ENCODE measurements around the gene SLC27A2.

The SLC27A2 gene

DNA sequence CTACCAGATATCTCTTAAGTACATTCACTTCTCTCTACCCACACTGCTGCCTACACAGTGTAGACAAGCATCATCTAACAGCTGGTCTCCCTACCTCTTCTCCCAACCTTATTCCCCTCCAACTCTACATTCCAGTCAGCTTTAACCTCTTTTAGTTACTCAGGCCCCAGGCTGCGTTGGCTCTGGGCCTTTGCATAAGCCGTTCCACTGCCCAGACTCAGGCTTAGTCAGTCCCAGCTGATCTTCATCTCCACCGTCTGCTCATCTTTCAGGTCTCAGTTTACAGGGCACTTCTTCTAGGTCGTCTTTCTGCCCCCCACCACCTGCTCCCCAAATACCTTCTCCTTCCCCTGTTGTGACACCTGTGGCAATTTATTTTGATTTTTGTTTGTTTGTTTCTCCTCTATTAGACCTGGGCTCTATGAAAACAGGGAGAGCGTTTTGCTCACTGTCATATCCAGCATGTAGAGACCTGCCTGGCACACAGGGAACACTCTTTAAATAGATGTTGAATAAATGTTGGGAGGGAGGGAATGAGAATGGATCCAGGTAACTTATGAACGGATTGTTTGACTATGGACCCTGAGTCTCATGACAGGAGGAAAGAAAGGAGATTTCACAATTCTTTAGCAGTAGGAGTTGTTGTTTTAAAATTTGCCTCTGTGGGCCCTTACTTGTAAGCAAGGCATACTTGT is 11.1 kb downstream of the SLC27A2 start:
- no peak for DNase-seq

- DNase-seq = no peak
Observed at GRCh38 chr15:50202003-50202402, 20.0 kb downstream of the SLC27A2 start.

- no peak for DNase-seq
Observed at GRCh38 chr15:50206020-50206419, 24.0 kb downstream of the SLC27A2 start.

GRCh38 chr15:50209809-50210208 is 27.8 kb downstream of the SLC27A2 start:
- DNase-seq = no peak

DNA sequence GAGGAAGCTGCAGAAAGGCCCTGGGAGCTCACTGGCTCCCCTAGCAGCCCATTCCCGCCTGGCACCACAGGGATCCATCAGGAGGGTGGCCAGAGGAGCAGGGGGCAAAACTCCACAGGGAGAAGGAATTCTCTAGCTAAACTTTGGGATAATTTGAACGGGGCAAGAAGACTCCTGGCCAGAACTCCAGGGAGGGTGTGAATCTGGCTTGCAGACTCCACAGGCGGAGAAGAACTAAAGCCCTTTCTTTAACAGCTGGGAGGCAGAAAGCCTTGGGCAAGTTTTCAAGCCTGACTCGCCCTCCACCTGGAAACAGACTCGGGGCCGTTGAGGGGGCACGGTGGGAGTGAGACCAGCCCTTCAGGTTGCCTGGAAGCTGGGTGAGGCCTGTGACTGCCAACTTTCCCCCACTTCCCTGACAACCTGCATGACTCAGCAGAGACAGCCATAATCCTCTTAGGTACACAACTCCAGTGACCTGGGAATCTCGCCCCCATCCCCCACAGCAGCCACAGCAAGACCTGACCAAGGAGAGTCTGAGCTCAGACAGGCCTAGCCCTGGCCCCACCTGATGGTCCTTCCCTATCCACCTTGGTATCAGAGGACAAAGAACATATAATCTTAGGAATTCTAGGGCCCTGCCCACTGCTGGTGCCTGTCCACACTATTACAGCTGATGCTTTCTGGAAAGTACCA is 28.6 kb downstream of the SLC27A2 start:
- no peak for DNase-seq

DNA sequence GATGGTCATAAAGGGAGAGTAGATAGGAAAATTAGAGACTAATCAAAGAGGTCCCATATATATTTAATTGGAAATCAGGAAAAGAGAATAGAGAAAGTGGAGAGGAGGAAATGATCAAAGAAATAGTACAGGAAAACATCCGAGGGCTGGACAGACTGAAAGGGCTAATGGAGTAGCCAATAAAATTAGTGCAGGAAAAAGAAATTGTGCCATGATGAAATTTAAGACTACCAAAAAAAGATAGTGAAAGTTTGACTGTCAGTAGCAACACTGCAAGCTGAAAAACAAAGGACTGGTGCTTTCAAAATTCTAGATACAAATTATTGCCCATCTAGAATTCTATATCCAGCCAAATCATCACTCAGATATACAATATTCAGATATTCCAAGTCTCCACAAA is 36.3 kb downstream of the SLC27A2 start:
- no peak for DNase-seq

GRCh38 chr15:50218691-50219090 is 36.7 kb downstream of the SLC27A2 start:
- no peak for DNase-seq

GRCh38 chr15:50219820-50220219 is 37.8 kb downstream of the SLC27A2 start:
- no peak for DNase-seq

GRCh38 chr15:50222181-50222580 is 40.2 kb downstream of the SLC27A2 start:
- DNase-seq = no peak

DNA sequence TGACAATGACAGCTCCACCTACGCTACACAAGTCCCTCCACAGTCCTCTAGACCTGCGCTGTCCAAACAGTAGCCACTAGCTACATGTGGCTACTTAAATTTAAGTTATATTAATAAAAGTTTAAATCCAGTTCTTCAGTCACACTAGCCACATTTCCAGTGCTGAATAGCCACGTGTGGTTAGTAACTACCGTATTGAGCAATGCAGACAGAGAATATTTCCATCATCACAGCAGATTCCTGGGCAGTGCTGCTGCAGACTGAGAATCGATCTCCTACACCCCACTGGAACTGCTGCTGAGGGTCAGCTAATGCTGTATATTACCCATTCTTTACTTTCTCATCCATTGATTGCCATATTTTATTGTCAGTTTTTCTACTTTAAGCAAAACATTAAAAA is 42.6 kb downstream of the SLC27A2 start:
- DNase-seq = no peak

DNA sequence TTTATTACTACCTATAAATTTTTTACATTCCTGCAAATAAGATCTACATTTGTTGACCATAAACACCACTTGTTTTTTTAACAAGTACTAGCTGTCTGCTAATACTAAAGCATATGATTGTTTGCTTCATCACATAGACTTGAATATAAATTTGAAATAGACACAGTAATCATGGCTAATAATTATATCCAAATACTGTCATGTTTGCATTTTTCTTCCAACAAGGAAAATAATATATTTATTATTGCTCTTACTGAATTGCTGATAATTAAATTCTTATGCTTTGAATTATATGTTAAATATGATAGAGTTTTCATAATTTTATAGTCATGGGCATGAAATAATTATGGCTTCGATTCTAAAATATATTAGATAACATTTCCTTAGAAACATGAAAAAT is 43.1 kb downstream of the SLC27A2 start:
- no peak for DNase-seq

GRCh38 chr15:50225938-50226337 is 43.9 kb downstream of the SLC27A2 start:
- DNase-seq = no peak

DNA sequence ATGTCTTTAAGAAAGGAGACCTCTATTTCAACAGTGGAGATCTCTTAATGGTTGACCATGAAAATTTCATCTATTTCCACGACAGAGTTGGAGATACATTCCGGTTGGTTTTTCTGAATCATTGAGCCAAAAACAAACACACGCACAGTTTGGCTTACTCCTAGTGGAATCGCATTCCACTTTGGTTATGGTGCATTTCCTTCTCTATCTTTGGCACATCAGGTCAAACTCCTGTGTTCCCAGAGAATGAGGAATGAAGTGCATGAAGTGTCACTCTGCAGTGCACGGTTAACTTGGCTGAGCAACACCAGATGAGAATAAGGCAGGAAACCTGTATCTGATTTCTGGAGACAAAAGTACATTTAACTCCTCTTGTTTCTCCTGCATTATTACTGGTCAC is 45.1 kb downstream of the SLC27A2 start:
- no peak for DNase-seq

GRCh38 chr15:50228866-50229265 is 46.9 kb downstream of the SLC27A2 start:
- DNase-seq = no peak

GRCh38 chr15:50229336-50229735 is 47.3 kb downstream of the SLC27A2 start:
- no peak for DNase-seq

DNA sequence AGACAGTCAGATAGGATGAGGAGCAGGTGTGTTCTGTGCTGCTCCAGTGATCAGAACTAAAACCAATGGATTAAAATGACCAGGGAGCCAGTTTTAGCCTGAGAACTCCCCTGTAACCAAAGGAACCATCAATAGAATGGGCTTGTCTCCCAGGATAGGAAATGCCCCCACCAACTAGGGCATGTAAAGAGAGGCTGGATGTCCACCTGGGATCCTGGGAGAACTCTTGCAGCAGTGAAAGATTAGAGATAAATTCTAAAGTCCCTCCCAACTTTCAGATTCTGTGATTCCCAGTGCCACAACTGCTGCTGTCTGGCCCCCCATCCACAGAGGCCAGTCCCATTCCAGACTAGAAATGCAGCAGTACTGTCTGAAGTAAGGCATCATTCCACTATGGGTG is 49.8 kb downstream of the SLC27A2 start:
- no peak for DNase-seq

GRCh38 chr15:50232791-50233190 is 50.8 kb downstream of the SLC27A2 start:
- no peak for DNase-seq

GRCh38 chr15:50233192-50233736 is 51.3 kb downstream of the SLC27A2 start:
- DNase-seq = no peak

- DNase-seq = no peak
Observed at GRCh38 chr15:50234764-50235163, 52.8 kb downstream of the SLC27A2 start.

DNA sequence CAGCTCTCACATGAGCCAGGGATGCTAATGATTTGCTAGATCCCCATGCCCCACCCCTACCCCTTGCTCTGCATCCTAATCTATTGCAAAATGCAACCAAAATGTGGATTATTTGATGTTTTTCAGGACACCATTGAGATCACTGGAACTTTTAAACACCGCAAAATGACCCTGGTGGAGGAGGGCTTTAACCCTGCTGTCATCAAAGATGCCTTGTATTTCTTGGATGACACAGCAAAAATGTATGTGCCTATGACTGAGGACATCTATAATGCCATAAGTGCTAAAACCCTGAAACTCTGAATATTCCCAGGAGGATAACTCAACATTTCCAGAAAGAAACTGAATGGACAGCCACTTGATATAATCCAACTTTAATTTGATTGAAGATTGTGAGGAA is 53.8 kb downstream of the SLC27A2 start:
- DNase-seq = no peak

GRCh38 chr15:50236433-50236832 is 54.4 kb downstream of the SLC27A2 start:
- DNase-seq = no peak

DNA sequence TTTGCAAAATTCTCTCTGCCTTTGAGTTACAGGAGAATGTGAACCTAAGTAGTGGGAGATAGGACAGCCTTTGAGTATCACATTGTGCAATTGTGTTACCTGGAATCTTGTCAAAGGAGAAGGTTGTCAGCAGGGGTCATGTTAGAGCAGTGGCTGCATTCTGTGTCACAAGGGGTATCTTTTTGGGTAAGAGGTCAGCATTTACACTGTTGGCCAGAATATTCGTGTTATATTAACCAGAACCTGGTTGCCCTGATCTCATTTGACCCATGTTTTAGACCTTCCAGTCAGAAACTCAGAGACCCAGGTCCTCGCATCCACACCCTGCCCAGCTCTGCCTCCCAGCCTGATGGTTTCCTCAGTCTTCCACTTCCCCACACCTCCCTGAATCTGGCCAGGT is 56.3 kb downstream of the SLC27A2 start:
- DNase-seq = no peak

GRCh38 chr15:50241684-50242450 is 59.9 kb downstream of the SLC27A2 start:
- no peak for DNase-seq

- DNase-seq = no peak
Observed at GRCh38 chr15:50244153-50244552, 62.2 kb downstream of the SLC27A2 start.

Data from bone marrow (tissue), 2 donors.